ENCODE data around the gene SLC17A9. TPM values are rescaled to one million over a fixed set of nuclear protein-coding genes. Genes with fewer than 3 reads are reported as not detected.

The SLC17A9 gene
- total RNA-seq, 3 donors from 2014 or later = 2.2 to 4.9 (median 2.7) TPM

DNA sequence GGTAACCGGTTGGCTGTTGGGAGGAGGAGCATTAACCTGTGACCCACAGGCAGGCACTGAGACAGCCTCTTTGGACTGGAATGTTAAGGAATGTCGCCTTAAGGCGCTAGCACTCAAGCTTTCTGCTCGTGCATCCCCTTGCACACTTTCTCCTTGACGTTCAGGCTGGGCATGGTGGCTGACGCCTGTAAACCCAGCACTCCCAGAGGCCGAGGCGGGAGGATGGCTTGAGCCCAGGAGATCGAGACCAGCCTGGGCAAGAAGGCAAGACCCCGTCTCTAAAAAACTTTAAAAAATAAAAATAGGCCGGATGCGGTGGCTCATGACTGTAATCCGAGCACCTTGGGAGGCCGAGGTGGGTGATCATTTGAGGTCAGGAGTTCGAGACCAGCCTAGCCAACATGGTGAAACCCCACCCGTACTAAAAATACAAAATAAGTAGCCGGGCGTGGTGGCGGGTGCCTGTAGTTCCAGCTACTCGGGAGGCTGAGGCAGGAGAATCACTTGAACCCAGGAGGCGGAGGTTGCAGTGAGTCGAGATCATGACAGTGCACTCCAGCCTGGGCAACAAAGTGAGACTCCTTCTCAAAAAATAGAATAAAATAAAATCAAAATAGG is 16.4 kb upstream of the SLC17A9 start:
- Histone ChIP-seq H3K4me1 (peaks cover 0 to 15% of the 10 kb centered on the region in 2 donors), H3K4me3 (peak overlapping the region; percentile 93 to 98 (median 98)), H3K27ac (no peak overlapping the region), H3K27me3 (no peaks in the 10 kb centered on the region), H3K9me3 (no peaks in the 10 kb centered on the region), H3K36me3 (no peaks in the 10 kb centered on the region)
- TF ChIP-seq POLR2A (IDR thresholded peaks at IDR 0.05) (no peak), POLR2AphosphoS5 (IDR thresholded peaks at IDR 0.05) (no peak)
- TF ChIP-seq, protein P1, sequence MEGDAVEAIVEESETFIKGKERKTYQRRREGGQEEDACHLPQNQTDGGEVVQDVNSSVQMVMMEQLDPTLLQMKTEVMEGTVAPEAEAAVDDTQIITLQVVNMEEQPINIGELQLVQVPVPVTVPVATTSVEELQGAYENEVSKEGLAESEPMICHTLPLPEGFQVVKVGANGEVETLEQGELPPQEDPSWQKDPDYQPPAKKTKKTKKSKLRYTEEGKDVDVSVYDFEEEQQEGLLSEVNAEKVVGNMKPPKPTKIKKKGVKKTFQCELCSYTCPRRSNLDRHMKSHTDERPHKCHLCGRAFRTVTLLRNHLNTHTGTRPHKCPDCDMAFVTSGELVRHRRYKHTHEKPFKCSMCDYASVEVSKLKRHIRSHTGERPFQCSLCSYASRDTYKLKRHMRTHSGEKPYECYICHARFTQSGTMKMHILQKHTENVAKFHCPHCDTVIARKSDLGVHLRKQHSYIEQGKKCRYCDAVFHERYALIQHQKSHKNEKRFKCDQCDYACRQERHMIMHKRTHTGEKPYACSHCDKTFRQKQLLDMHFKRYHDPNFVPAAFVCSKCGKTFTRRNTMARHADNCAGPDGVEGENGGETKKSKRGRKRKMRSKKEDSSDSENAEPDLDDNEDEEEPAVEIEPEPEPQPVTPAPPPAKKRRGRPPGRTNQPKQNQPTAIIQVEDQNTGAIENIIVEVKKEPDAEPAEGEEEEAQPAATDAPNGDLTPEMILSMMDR (IDR thresholded peaks at IDR 0.05) = no peak
- intact Hi-C loops (cut with DNase I; ENCODE audit: low total_unique reads) = no loop called here
- no peak for DNase-seq (ENCODE audit: low spot score in 2 of 2)

DNA sequence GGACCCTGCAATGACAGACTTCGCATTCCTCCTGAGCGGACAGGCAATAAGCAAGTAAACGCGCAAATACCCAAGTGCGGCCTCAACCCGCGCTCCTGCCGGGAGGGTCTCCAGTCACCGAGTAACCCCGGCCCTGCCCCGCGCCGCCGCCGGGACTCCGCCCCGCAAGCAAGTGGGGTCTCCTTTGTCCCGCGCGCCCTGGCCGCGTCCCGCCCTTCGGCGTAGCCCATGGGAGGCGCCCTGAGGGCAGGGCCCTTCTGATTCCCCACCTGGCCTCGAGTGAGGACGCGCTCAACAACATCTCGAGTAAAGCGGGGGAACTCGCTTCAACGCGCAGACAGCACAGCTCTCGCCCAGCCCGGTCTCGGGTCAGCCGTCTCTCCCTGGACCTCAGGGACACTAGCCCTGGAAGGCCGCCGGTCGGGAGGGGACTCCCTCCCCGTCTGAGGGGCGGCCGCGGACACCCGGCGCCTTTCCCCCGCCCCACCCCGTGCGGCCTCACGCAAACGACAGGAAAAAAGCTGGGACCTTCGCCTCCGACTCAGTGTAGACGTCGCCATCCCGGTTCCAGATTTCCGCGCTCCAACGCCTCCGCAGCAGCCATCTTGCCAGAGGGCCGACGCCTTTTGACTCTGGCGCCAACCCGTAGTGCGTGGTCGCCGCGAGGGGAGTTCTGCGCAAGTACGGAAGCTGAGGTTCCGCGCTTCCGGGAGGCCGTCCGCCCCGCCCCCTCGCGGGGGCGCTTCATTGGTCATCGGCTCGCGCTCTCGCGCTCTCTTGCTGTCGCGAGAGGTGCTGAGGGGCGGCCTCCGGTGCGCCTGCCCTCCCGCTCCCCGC is 15.0 kb upstream of the SLC17A9 start:
- peak; percentile 96 to 98 for DNase-seq (ENCODE audit: low spot score in 2 of 2)
- Histone ChIP-seq H3K27me3 (no peaks in the 10 kb centered on the region), H3K4me1 (peaks cover 0 to 15% of the 10 kb centered on the region in 2 donors), H3K27ac (peak overlapping the region; percentile 95 to 97), H3K36me3 (no peaks in the 10 kb centered on the region), H3K4me3 (peak overlapping the region; percentile 93 to 98 (median 98)), H3K9me3 (no peaks in the 10 kb centered on the region)
- TF ChIP-seq, protein P1 (IDR thresholded peaks at IDR 0.05) = peak in 1 of 3 donors; percentile 11
- TF ChIP-seq POLR2A (IDR thresholded peaks at IDR 0.05) (peak; percentile 15), POLR2AphosphoS5 (IDR thresholded peaks at IDR 0.05) (peak in 2 of 3 donors; percentile 93 to 96)
- intact Hi-C loops (cut with DNase I; ENCODE audit: low total_unique reads) = no loop called here

DNA sequence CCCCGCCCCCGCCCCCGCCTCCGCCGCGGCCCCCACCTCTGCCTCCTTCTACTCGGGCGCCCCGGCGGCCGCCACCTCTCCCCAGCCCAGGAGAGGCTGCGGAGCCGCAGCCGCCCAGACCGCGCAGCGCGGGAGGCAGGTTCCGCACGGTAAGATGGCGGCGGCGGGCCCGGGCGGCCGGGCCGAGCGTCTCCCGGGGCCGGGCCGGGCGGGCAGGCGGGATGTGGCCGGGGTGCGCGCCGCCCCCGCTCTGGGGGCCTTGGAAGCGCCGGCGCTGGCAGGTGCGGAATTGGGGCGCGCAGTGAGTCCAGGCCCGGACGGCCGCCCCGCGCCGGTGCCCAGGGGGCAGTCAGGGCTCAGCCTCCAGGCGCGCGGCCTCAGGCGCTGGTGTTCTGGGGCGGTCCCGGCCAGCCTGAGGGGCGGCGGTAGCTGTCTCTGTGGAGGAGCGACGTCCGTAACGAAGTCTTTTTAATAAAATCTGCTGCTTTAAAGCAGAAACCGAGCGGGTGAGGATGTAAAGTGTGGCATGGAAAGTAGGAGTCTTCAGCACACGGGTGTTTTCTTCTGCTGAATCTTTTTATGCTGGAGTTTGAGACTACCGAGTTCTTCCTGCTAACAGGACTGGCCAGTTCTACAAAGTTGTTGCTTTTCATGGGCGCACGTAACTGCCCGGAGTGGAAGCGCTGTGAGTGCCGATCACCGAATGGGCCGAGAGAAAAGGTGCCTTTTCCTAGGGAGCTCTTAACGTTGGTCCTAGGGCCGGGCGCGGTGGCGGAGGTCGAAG is 14.2 kb upstream of the SLC17A9 start, which contains the start of gene GID8:
GID8 (plus strand) TSS at position 43 of the 784 bp plus-strand sequence. CDS start 3,356 bp downstream, outside the sequence.
- intact Hi-C loops (cut with DNase I; ENCODE audit: low total_unique reads) = no loop called here
- TF ChIP-seq, protein P1 (IDR thresholded peaks at IDR 0.05) = no peak
- TF ChIP-seq POLR2AphosphoS5 (IDR thresholded peaks at IDR 0.05) = no peak
- TF ChIP-seq POLR2A (IDR thresholded peaks at IDR 0.05) = no peak
- H3K4me1 ChIP-seq = peaks cover 0 to 15% of the 10 kb centered on the region in 2 donors
- H3K36me3 ChIP-seq = no peaks in the 10 kb centered on the region
- peak within 1 kb of the TSS; percentile 95 to 97 for H3K27ac ChIP-seq
- DNase-seq (ENCODE audit: low spot score in 2 of 2) = no peak
- H3K27me3 ChIP-seq = no peaks in the 10 kb centered on the region
- H3K9me3 ChIP-seq = no peaks in the 10 kb centered on the region
- peak within 1 kb of the TSS; percentile 93 to 98 (median 98) for H3K4me3 ChIP-seq

DNA sequence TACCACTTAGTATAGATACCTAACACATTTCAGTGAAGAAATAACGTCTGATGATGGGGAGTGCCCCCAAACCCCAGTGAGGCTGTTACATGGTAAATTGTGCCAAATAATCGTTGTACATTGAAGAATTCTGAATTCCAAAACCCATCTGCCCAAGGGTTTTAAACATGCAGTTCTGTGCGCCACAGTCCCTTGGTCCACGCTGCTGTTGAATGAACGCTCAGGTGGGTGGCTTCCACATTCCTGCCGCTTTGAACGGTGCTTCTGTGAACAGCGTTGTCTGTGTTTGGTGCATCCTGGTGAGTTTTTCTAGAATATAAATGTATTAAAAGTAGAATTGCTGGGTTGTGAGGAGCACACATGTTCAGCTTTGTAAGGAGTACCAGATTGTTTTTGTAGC is 11.6 kb upstream of the SLC17A9 start:
- no peak for DNase-seq (ENCODE audit: low spot score in 2 of 2)
- Histone ChIP-seq H3K4me3 (no peak overlapping the region), H3K4me1 (peaks cover 0 to 15% of the 10 kb centered on the region in 2 donors), H3K27ac (no peak overlapping the region), H3K36me3 (no peaks in the 10 kb centered on the region), H3K9me3 (no peaks in the 10 kb centered on the region), H3K27me3 (no peaks in the 10 kb centered on the region)
- no peak for TF ChIP-seq POLR2AphosphoS5 (IDR thresholded peaks at IDR 0.05)
- intact Hi-C loops (cut with DNase I; ENCODE audit: low total_unique reads) = no loop called here

DNA sequence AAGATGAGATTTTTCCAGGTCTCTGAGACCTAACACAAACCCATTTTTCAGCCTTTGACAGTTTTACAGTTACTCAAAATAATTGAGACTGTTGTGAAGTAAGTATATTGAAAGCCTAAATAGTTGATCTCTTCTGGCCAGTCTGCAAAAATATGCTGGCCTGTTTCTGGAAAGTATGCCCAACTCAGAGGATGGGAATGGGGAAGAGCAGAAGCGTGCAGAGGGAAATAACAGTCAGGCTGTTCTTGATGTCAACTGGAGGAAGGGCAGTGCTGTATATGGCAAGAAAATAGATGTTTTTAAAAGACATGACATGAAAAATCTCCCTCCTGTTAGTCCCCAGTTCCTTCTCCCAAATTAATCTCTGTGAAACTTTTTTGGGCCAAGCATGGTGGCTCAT is 10.7 kb upstream of the SLC17A9 start:
- no peak overlapping the region for H3K27ac ChIP-seq
- DNase-seq (ENCODE audit: low spot score in 2 of 2) = no peak
- no peak overlapping the region for H3K4me3 ChIP-seq
- TF ChIP-seq, protein P1 (IDR thresholded peaks at IDR 0.05) = no peak
- TF ChIP-seq POLR2AphosphoS5 (IDR thresholded peaks at IDR 0.05) = no peak
- no peak for TF ChIP-seq POLR2A (IDR thresholded peaks at IDR 0.05)
- no peaks in the 10 kb centered on the region for H3K9me3 ChIP-seq
- no peaks in the 10 kb centered on the region for H3K27me3 ChIP-seq
- no peaks in the 10 kb centered on the region for H3K36me3 ChIP-seq
- peaks cover 0 to 7% of the 10 kb centered on the region in 2 donors for H3K4me1 ChIP-seq
- intact Hi-C loops (cut with DNase I; ENCODE audit: low total_unique reads) = no loop called here
